HG02588 (cell line): ENCODE results near the gene CA10.

ENCODE experiments used
- ATAC-seq: cut with Tn5 transposase; IDR thresholded peaks from one replicate; pipeline ENCODE4 v1.9.1; 2021; ENCODE audit warnings: mild to moderate bottlenecking, moderate library complexity; ENCODE audit not compliant: unreplicated experiment

CA10 gene

GRCh38 chr17:51661403-51661802 lies 497.1 kb downstream of the CA10 start:
- ATAC-seq = no peak

GRCh38 chr17:51660266-51660665 lies 498.2 kb downstream of the CA10 start:
- ATAC-seq = no peak

- ATAC-seq = no peak
Observed at GRCh38 chr17:51657224-51657623, 501.3 kb downstream of the CA10 start.

- no peak for ATAC-seq
Observed at GRCh38 chr17:51653878-51654277, 504.6 kb downstream of the CA10 start.

DNA sequence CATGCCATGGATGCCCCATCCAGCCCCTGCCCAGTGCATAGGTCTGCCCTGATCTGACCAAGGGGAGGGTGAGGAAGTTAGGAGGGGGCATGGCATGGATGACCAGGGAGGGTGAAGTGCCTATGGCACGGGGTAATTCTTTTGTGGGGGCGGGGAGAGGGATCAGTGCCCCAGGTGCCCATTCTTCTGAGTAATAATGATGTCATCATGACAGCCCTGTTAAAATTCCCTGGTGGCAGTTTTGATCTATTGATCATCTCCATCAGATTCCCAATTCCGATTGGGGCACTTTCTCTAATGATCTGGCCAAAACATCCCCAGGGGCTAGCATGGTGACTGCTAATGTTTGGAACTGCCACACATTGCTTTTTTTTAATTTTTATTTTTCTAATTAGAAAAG lies 506.0 kb downstream of the CA10 start:
- ATAC-seq = no peak

GRCh38 chr17:51651513-51652298 lies 506.8 kb downstream of the CA10 start:
- no peak for ATAC-seq

DNA sequence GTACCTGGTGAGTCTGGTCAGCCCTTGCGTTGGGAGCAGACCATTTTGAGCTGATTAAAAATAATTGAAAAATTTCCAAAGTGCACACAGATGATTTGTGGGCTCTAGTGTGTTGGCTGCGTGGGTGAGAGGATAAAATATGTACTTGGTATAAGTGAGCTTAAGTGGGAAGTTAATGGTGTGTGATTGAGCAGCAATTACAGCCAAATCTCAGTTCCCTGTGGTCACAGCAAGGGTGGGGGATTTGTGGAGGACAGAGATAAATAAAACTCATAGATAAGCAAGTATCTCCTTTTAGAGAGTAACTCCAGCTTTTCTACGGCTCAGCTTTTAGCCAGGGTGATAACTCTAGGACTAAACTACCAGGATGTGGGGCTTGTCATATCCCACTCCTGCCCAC lies 507.7 kb downstream of the CA10 start:
- ATAC-seq = no peak

DNA sequence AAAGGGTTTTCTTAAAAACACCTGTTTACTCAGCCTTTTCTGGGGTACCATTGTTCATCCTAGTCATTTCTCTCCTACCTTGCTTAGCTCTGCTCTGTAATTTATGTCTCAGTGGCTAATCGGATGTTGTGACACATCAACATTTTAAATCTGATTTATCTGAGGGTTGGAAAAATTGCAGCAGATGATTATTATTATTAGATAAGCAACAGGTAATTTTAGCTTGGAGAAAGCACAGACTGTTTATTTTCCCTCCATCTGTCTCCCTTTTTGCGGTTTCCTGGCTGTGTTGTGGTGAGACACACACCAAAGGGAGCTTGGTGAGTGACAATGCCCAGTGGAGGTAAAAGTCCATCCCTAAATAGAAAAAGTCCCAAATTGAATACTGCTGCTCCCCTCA lies 508.3 kb downstream of the CA10 start:
- ATAC-seq = no peak

DNA sequence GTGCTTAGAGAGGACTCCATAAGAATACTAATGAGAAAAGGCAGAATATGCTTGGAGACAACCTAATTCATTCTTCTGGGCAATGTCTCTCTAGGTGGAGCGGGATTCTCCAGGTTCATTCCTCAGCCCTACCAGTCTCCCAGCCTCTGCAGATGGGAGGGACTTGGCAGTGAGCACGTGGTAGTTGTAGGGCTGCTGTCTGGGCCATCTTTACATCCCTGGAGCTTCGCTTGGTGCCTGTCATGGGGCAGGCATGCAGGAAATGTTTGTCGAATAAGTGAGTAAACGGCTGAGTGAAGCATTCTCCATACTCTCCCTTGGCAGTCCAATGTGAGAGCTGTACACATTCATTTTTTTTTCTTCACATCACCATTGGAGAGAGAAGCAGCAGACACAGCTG lies 510.7 kb downstream of the CA10 start:
- no peak for ATAC-seq

DNA sequence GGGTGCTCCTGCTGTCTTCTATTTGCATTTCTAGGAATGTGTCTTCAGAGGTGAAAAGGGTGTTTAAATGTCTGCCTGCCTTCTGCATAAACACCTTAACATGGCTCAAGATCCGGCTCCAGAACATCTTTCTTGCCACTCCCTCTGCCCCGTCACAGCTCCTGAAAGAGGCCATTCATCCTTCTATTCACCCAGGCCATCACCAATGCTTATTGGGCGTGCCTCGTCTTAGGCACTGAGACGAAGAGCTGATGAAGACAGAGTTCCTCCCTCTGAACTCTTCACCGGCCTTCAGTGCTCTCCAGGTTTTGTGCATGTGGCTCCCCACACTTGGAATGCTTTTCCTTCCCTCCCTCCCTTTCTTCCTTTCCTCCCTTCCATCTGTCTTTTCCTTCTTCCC lies 511.4 kb downstream of the CA10 start:
- no peak for ATAC-seq

- ATAC-seq = no peak
Observed at GRCh38 chr17:51646539-51646938, 512.0 kb downstream of the CA10 start.

DNA sequence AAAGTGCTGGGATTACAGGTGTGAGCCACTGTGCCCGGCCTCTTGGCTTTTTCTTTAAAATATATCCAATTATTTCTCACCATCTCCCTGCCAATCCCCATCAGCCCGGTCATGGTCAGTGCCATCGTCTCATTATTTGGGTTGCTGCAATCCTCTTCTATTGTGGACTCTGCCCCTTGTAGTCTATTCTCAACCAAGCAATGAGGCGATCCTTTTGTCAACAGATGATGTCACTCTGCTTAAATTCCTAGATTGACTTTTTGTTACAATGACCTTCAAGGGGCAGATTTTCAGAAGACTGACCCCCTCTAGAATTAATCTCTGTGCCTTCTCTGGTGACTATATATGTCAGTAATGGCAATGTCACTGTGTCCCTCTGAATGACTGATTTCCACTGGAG lies 513.5 kb downstream of the CA10 start:
- ATAC-seq = no peak

- no peak for ATAC-seq
Observed at GRCh38 chr17:51643702-51644490, 514.6 kb downstream of the CA10 start.

DNA sequence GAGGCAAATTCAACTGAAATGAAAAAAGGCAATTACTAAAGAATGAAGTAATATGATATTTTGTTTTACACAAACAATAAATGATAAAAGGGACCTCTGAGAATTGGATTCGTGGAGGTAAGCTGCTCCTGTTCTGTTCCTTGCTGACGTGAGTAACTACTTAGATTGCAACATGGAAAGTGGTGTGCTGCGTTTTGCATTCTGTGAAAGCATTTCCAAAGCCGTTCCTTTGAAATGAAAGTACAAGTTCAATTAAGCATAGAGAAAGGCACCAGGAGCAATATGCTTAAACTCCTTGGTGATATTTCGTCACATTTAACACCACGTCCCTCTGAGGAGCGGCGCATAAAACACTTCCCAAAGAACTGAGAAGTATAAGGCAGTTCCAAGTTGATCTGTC lies 516.5 kb downstream of the CA10 start:
- ATAC-seq = no peak

GRCh38 chr17:51640108-51640622 lies 518.3 kb downstream of the CA10 start:
- ATAC-seq = no peak

DNA sequence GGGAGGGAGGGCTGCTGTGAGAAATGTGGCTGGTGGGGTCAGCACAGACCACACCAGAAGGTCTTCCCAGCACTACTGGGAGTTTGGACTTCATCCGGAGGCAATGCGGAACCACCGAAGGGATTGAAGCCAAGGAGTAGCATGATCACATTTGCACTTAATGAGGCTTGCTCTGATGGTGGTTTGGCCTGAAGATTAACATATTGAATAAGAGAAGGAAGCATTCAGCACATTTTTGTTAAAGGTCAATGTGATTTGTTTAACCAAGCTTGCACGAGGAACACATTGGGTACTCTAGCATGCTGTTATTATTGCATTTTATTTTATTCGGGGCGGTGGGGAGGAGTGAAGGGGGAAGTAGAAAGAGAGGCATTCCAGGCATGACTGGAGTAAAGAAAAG lies 519.5 kb downstream of the CA10 start:
- ATAC-seq = no peak

DNA sequence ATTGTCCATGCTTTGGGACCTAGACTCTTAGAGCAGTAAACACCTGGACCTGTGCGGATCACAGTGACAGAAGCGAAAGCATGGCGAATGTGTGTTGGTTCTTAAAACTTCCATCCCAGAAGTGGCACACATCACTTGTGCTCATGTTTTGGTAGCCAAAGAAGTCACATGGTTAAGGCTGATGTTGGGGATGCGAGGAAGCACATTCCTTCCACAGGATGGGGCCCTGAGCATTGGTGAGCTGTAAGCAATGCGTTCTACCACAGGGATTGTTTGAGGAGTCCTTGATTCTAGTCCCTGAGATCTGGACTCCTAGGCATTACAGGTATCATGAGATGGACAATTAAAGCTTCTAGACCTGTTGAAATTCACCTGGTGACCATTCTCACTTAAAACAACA lies 522.2 kb downstream of the CA10 start:
- no peak for ATAC-seq

DNA sequence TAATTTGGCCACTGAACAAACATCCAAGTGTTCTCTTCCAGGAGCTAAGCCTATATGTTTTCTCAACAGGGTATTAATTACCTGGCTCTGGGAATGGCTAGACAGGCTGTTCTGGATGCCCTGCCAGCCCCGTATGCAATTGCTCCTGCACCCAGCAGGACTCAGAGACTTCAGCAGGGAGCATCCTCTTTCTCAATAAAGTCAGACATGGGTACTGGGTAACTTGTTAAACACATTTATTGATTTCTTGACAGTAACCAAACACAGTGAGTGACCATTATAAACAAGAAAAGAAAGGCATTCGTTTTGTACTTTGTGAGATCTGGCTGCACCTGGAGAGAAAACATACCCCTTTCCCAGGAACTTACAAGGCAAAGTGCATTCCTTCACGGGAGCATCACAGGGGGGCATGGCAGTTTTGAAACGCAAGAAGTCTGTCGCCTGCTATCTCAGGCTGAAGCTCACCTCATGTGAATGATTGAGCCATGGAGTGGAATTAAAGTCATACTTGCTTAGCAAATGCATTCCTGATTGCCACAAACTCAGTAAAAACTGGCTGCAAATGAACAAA lies 528.3 kb downstream of the CA10 start:
- no peak for ATAC-seq

- no peak for ATAC-seq
Observed at GRCh38 chr17:51629232-51629631, 529.3 kb downstream of the CA10 start.

GRCh38 chr17:51627779-51628178 lies 530.7 kb downstream of the CA10 start:
- no peak for ATAC-seq

- ATAC-seq = no peak
Observed at GRCh38 chr17:51618476-51618875, 540.0 kb downstream of the CA10 start.

DNA sequence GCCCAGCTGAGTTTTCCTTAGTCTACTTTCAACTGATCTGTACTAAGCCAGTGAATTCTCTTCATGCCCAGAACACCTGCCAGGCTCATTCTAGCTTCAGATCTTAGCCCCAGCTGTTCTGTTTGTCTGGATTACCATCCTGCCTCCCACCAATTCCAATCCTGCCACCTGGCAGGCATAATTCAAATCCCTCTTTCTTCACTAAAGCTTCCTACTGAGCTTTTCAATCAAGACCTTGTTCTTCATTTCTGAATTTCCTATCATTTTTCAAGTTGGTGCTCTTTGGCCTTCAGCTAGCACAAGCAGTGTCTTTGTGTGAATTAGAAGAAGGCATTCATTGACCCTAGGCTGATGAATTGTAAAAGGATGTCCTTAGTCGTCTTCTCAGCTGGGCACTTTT lies 540.5 kb downstream of the CA10 start:
- ATAC-seq = no peak
